Cardiac atrium fibroblast (primary cell): ENCODE results near the gene UAP1. TPM values are rescaled to one million over a fixed set of nuclear protein-coding genes. Genes with fewer than 3 reads are reported as not detected.

ENCODE experiments used
- total RNA-seq: library from RNA; depleted of rRNA; stranded (reverse); fragments of >200 nt; gene quantifications from 2 replicates; pipeline ENCODE4 v1.2.3, GENCODE V29; 2015

UAP1 gene
- 95.5 and 100.0 TPM in 2 replicates for total RNA-seq

GRCh38 chr1:162561616-162562469 is at the start of gene UAP1:
UAP1 (plus strand) TSS chr1:162561722; CDS start chr1:162566069, 4,347 bp downstream.

GRCh38 chr1:162632217-162632666 is 70.7 kb downstream of the UAP1 start, which contains the start of gene DDR2:
DDR2 (plus strand) TSS chr1:162632464; CDS start chr1:162719064, 86,600 bp downstream.

Other genes starting within 250 kb of the UAP1 start
- gene SPATA46, start 184.9 kb upstream of the UAP1 start, total RNA-seq, result not detected in 2 replicates
- gene C1orf226, start 180.0 kb upstream of the UAP1 start, total RNA-seq, result 0.49 and 1.1 TPM in 2 replicates
- not detected in 2 replicates for gene SH2D1B, start 149.6 kb upstream of the UAP1 start, total RNA-seq
- 33.8 and 47.3 TPM in 2 replicates for gene UHMK1, start 63.9 kb upstream of the UAP1 start, total RNA-seq
- 65.0 and 89.9 TPM in 2 replicates for gene DDR2, start 70.7 kb downstream of the UAP1 start, total RNA-seq
- 4.7 and 7.8 TPM in 2 replicates for gene HSD17B7, start 229.0 kb downstream of the UAP1 start, total RNA-seq